Epithelial cell of prostate (primary cell): ENCODE data around the gene PANX3.

ENCODE experiments used
- DNase-seq: peaks from one replicate; pipeline ENCODE4 v3.0.0-alpha.2; 2011; ENCODE audit warnings: low read depth, low spot score
- H3K27ac ChIP-seq: fragments of 450-650 bp; 2 replicates; pipeline ENCODE4 v1.5.1; 2017; ENCODE audit warnings: mild to moderate bottlenecking

The PANX3 gene

DNA sequence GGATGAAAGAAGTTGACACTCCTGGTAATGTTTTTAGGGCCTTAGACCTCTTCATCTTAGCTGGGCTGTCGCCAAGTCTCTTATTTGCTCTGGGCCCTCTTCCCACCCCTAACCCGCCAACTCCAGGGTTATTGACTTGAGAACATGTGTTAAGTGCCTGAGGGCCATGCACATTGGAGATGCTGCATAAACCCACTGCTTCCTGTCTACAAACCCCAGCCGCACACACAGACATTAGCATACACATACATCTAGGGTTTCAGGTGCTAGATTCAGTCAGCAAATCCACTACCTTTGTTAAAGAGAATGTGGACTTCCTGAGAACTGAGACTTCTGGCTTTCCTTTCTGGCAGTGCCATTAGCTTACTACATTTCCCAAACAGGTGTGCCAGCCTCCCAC, 817 bp downstream of the PANX3 start:
- H3K27ac ChIP-seq, result no peak overlapping the region
- no peak for DNase-seq

DNA sequence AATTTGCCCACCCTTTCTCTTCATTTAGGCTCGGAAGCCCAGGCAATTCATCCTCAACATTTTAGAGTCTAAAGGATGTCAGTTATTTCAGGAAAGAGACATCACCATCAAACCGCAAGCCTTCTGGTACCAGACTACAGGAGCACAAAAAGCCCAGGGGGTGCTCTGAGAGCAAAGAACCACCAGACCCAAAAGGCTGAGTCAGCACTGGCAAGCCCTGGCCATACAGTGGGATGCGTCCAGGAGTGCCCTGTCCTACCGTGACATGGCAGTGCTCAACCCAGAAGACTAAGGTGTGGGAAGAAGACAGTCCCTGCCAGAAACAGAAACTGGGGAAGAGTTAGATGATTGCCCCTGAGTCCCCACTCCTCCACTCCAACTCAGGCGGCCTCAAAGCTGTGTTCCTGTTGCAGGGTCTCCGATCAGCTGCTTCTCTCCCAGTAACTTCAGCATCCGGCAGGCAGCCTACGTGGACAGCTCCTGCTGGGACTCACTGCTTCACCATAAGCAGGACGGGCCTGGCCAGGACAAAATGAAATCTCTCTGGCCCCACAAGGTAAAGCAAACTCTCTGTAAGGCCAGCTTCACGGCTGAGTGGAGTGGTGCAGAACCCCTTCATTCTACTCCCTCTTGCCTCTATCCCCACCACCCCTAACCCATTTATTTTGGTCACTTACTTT, 1.5 kb downstream of the PANX3 start:
- no peak for DNase-seq
- no peak overlapping the region for H3K27ac ChIP-seq

DNA sequence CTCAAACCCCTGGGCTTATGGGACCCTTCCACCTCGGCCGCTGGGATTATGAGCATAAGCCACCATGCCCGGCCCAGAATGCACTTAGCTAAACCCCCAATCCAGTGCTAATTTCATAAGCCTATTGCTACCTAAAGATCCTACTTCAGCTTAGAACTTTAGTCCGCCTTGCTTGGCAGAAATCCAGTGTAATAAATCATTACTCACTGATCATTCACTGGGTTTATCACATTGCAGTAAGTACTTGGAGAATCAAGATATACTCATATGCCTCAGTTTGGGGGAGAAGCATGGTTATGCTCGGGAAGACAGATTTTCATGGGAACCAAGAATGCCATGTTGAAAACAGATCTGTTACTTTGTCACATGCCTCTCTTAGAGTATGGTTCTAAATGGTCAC, 7.6 kb downstream of the PANX3 start:
- no peak overlapping the region for H3K27ac ChIP-seq
- DNase-seq, result no peak

GRCh38 chr11:124622531-124623451, 11.6 kb downstream of the PANX3 start, which contains the start of gene TBRG1:
TSS of gene TBRG1 (plus strand) at chr11:124622864. CDS start at chr11:124623084, 220 bp downstream.
- DNase-seq, result peak; percentile 39
- H3K27ac ChIP-seq, result peak within 1 kb of the TSS; percentile 88

- H3K27ac ChIP-seq, result peak overlapping the region; percentile 88
- DNase-seq, result no peak
These were observed 12.8 kb downstream of the PANX3 start for GRCh38 chr11:124623861-124624525.

DNA sequence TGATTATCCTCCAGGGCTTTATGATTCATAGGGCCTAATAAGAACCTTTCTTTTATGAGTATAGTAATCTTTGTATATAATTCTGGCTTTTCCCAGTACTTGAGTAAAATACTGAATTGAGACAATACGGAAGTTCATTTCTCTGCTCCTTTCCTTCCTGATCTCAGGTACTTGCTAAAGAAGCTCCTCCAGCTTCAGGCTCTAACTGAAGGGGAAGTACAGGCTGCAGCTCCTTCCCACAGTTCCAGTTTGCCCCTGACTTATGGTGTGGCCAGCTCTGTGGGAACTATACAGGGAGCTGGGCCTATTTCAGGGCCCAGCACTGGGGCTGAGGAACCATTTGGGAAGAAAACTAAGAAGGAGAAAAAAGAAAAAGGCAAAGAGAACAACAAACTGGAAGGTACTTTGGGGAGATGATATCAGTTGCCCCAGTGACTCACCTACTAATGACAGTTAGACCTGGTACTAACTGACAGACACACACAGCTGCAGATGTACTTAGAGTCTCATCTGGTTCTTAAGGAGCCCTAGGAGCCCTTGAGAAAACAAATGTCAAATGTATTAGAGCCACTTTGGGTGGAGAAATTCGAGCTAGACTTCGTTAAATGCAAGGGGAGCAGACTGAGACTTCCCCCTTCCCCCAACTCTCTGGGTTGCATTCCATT, 14.4 kb downstream of the PANX3 start:
- no peak overlapping the region for H3K27ac ChIP-seq
- DNase-seq, result no peak

DNA sequence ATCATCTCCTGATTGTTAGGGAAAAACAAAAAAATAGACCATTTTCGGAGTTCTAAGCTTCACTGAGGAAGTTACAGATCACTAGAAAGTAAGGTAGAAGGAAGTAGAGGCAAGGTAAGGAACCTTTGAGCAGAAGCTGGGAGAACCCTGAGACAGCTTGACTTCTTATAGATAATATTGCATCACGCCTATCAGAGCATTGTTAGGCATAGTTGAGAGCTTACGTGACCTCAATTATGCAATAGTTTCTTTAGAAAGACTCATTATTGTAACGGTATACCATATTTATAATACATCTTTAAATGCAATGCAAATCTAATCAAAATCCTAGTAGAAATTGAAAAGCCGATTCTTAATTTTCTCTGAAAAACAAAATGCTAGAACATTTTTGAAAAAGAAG, 16.3 kb downstream of the PANX3 start:
- H3K27ac ChIP-seq, result no peak overlapping the region
- DNase-seq, result no peak

DNA sequence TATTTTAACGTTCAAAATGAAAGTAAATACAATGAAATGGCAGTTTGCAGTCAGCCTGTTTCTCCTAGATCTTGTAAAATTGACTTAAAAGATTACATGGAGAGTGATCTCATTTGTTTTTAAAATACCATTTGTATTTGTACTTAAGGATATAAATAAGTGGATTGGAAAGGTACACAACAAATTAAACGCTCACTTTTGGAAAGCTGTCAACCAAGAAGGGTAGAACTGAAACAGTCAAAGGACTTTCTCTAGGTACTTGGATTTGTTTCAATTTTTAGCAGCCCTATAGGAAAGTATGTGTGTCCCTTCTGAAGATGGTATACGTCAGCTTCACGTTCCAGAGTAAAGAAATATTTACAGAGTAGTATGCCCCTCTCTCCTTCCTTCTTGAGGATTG, 18.7 kb downstream of the PANX3 start:
- H3K27ac ChIP-seq, result no peak overlapping the region
- no peak for DNase-seq

DNA sequence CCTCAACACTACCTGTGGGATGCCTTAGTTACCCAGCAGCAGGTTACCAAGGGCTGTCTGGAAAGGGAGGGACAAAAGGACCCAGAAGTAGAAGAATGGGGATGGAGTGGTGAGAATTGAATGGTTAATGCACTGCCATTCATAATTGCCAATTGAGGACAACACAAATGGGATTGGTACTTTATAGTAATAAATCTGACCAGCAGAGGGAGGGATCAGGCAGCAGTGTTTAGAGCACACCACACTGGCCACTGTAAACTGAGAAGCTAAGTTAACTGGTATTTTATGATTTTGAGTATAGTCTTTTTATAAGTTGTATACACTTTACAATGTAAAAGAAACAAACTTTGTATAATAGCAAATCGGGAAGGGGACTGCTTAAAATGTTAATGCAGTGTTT, 22.1 kb downstream of the PANX3 start:
- DNase-seq, result no peak
- no peak overlapping the region for H3K27ac ChIP-seq

DNA sequence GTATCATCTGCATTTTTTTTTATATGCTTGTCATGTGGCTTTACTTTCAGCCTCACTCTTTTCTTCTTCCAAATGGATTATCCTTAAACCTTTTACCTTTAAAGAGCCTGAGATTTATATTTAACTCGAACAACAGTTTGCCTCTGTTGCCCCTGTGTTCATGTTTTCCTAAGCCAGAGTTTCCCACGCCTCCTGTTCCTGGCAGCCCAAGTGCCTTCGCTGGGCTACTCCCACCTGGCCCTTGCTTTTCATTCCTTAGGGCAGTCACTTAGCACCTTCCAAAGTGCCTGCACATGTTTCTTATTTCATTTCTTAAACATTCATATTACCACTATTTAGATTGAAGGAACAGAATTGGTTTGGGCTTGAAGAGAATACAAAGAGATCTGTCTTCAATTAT, 24.7 kb downstream of the PANX3 start:
- DNase-seq, result no peak
- no peak overlapping the region for H3K27ac ChIP-seq

DNA sequence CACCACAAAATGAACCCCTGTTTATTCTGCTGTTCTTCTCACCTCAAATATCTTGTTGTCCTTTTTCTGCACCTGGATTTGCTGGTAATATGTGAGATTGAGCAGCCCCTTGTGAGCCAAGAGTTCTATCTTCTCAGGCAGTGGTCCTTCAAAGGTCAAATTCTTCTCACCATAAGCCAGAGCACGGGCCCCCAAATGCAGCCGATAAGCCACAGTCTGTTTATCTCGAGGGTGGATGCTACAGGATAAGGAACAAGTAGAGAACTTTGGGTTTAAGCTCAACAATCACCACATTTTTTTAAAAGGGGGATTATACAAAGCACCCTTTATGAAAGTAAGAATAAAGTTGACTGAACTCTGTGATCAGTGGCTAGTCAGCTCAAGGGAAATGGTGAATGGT, 27.3 kb downstream of the PANX3 start:
- H3K27ac ChIP-seq, result no peak overlapping the region
- DNase-seq, result no peak

- DNase-seq, result no peak
- H3K27ac ChIP-seq, result no peak overlapping the region
These were observed 28.0 kb downstream of the PANX3 start for GRCh38 chr11:124639186-124639585.

DNA sequence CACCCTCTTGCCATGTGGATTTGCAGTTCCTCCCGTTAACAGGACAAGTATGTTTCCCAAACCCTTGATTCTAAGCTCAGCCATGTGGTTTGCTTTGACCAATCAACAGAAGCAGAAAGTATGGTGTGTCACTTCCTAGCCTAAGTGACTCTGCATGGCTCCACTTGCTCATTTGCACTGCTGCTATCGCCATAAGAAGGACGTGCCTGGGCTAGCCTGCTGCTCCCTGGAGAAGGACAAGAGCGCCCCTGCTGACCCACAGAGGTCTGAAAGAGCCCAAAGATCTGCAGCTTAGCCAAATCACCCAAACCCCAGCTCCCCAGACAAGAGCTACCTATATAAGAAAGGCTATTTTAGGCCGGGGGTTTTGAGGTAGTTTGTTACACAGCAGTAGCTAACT, 29.4 kb downstream of the PANX3 start:
- no peak for DNase-seq
- H3K27ac ChIP-seq, result no peak overlapping the region

DNA sequence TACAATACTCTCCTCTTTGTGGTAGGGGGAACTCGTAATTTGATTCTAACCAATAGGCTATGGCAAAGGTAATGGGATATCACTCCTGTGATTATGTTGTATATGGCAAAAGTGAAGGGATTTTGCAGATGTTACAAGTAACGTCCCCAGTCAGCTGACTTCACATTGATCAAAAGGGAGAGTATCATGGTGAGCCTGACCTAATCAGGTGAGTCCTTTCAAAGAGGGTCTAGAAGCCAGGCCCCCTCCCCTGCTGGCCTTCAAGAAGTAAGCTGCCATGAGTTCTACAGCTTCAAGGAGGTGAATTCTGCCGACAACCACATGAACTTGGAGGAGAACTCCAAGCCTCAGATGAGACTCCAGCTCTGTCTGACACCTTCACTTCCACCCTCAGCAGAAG, 31.4 kb downstream of the PANX3 start:
- no peak overlapping the region for H3K27ac ChIP-seq
- DNase-seq, result no peak

GRCh38 chr11:124643042-124643604, 31.9 kb downstream of the PANX3 start:
- H3K27ac ChIP-seq, result peak overlapping the region; percentile 41
- DNase-seq, result no peak

GRCh38 chr11:124643605-124644425, 32.6 kb downstream of the PANX3 start:
- peak overlapping the region; percentile 41 for H3K27ac ChIP-seq

GRCh38 chr11:124644426-124645280, 33.4 kb downstream of the PANX3 start:
- DNase-seq, result no peak

More at GRCh38 chr11:124643605-124644425, 32.6 kb downstream of the PANX3 start:
- peak; percentile 36 for DNase-seq

DNA sequence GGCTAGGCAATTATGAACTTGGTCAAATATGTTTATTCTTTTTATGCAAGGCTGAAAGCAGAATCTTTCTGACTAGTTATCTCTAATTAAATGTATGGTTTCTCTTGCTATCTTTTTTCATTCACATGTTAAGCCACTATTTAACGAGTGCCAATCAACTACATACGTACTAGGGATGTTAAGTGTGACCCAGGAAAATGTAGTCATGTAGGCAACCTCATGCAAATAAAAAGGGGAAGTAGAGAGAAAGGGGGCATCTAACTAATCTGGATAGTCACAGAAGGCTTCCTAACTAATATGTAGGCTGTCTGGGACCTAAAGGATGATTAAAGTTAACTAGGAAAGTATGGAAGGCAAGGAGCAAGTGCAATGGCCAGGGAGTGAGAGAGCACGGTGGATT, 34.9 kb downstream of the PANX3 start:
- no peak overlapping the region for H3K27ac ChIP-seq
- DNase-seq, result no peak

More at GRCh38 chr11:124644426-124645280, 33.4 kb downstream of the PANX3 start:
- H3K27ac ChIP-seq, result no peak overlapping the region
